Prostate gland (tissue), 2 donors: ENCODE data around the gene NUDT22. TPM values are rescaled to one million over a fixed set of nuclear protein-coding genes. Genes with fewer than 3 reads are reported as not detected.

ENCODE experiments used
- DNase-seq: peaks from one replicate; pipeline ENCODE4 v3.0.0-alpha.2; 2019; ENCODE audit warnings: low spot score
- H3K27ac ChIP-seq, 2 donors: fragments of 200-600 bp; sonication (generic); 2 replicates each; pipeline ENCODE4 v1.5.1; 2017 to 2019
- H3K27me3 ChIP-seq: fragments of 200-600 bp; sonication (generic); replicated peaks from 2 replicates; pipeline ENCODE4 v1.5.1; 2019; ENCODE audit not compliant: insufficient read depth
- H3K36me3 ChIP-seq, 2 donors: fragments of 200-600 bp; sonication (generic); 1 replicate in 1 of 2; 2 replicates in 1 of 2; pipeline versions ENCODE4 v1.5.1 to v1.8.1; 2017 to 2019
- H3K4me1 ChIP-seq: fragments of 200-600 bp; sonication (generic); replicated peaks from 2 replicates; pipeline ENCODE4 v1.5.1; 2019
- H3K4me3 ChIP-seq, 2 donors: fragments of 200-600 bp; sonication (generic); 2 replicates each; pipeline ENCODE4 v1.5.1; 2017 to 2019
- H3K9me3 ChIP-seq: fragments of 200-600 bp; sonication (generic); 2 replicates; pipeline ENCODE4 v1.5.1; 2017
- POLR2A ChIP-seq: fragments of 450-650 bp; IDR thresholded peaks from one replicate; pipeline ENCODE4 v1.6.1; 2016; ENCODE audit warnings: antibody characterized with exemption, mild to moderate bottlenecking
- POLR2AphosphoS5 ChIP-seq: sonication (generic); formaldehyde crosslinking; IDR thresholded peaks from one replicate; pipeline ENCODE4 v1.6.1; 2017; ENCODE audit warnings: antibody characterized with exemption
- WGBS: methylation state at CpG from one replicate; pipeline ENCODE4 v1.1.5; 2018; 5-methylcytosine and 5-hydroxymethylcytosine counted together
- intact Hi-C: fragments of 100-400 bp; cut with DNase I; formaldehyde crosslinking; loops from one replicate; pipeline ENCODE4 v1.14.2; 2022
- total RNA-seq, 2 donors: library from RNA; depleted of rRNA; stranded (reverse); fragments of >200 nt; gene quantifications; one replicate each; pipeline ENCODE4 v1.1.0, GENCODE V29; 2016
- TF ChIP-seq, protein P1 (sequence below), 4 experiments: fragments of 200-600 bp in 2 of 4; fragments of 450-650 bp in 2 of 4; sonication (generic) in 2 of 4; IDR thresholded peaks; 1 replicate in 3 of 4; 2 replicates in 1 of 4; pipeline ENCODE4 v1.5.1; 2016 to 2019; ENCODE audit warnings: antibody characterized with exemption in 4 of 4, mild to moderate bottlenecking in 2 of 4, moderate library complexity in 2 of 4

Gene NUDT22
- total RNA-seq, 2 donors from 2014 or later = 89.5 to 90.8 TPM

- Histone ChIP-seq H3K4me3 (no peak overlapping the region), H3K9me3 (no peaks in the 10 kb centered on the region), H3K4me1 (peaks cover 22% of the 10 kb centered on the region), H3K27ac (no peak overlapping the region), H3K27me3 (no peaks in the 10 kb centered on the region), H3K36me3 (no peaks in the 10 kb centered on the region)
- TF ChIP-seq, protein P1, sequence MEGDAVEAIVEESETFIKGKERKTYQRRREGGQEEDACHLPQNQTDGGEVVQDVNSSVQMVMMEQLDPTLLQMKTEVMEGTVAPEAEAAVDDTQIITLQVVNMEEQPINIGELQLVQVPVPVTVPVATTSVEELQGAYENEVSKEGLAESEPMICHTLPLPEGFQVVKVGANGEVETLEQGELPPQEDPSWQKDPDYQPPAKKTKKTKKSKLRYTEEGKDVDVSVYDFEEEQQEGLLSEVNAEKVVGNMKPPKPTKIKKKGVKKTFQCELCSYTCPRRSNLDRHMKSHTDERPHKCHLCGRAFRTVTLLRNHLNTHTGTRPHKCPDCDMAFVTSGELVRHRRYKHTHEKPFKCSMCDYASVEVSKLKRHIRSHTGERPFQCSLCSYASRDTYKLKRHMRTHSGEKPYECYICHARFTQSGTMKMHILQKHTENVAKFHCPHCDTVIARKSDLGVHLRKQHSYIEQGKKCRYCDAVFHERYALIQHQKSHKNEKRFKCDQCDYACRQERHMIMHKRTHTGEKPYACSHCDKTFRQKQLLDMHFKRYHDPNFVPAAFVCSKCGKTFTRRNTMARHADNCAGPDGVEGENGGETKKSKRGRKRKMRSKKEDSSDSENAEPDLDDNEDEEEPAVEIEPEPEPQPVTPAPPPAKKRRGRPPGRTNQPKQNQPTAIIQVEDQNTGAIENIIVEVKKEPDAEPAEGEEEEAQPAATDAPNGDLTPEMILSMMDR (IDR thresholded peaks at IDR 0.05) = no peak
- no peak for TF ChIP-seq POLR2AphosphoS5
- TF ChIP-seq POLR2A = no peak
- DNase-seq = no peak
- intact Hi-C loops = loop anchor here (5.0 kb wide), 1 partner anchor 53 kb away; the partner anchor contains the start of gene CATSPERZ
- WGBS = 91% methylated on average over 8 of the region's 8 CpGs
Observed at GRCh38 chr11:64249563-64250414, 23.7 kb downstream of the NUDT22 start.

DNA sequence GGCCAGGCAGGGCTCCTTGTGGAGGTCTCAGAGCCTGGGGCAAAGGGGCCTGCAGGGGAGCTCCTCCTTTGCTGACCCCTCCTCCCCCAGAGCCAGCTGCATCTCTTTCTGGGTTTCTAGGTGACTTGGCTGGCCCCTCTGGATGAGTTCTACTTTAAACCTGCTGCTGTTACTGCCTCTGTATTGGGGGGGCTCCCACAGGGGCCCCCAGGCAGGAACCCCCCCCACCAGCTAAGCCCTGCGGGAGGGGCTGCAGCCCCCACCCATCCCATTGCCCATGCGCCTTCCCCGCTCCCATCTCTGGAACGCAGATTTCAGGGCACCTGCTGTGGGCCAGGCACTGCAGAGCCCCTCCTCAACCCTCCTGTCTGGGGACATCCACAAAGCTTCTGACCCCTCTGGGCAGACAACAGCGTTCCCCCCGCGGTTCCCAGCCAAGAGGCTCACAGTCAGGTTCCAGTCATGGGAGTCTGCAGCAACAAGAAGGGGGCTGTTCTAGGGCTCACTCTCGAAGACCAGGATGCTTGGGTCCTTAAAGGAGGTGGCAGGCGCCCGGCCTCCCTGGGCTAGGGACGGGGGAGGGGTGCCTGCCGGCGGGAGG is 24.4 kb downstream of the NUDT22 start:
- Histone ChIP-seq H3K27me3 (no peaks in the 10 kb centered on the region), H3K9me3 (no peaks in the 10 kb centered on the region), H3K4me1 (peaks cover 16% of the 10 kb centered on the region), H3K4me3 (peak overlapping the region; percentile 73 to 90), H3K27ac (peak overlapping the region in 1 of 2 donors; percentile 83), H3K36me3 (no peaks in the 10 kb centered on the region)
- TF ChIP-seq POLR2AphosphoS5 = no peak
- TF ChIP-seq POLR2A = no peak
- TF ChIP-seq, protein P1 (IDR thresholded peaks at IDR 0.05) = no peak
- WGBS = 24% methylated on average over 13 of the region's 13 CpGs
- intact Hi-C loops = loop anchor here (5.0 kb wide), 1 partner anchor 52 kb away; the partner anchor contains the start of gene CATSPERZ
- DNase-seq = no peak

GRCh38 chr11:64251016-64251752 is 25.1 kb downstream of the NUDT22 start, which contains the start of gene PLCB3:
PLCB3 (plus strand) TSS chr11:64251530; CDS start chr11:64251650, 120 bp downstream.
- WGBS = under 1% methylated on average over 44 of the region's 75 CpGs
- Histone ChIP-seq H3K4me1 (peaks cover 11% of the 10 kb centered on the region), H3K27me3 (no peaks in the 10 kb centered on the region), H3K4me3 (peak within 1 kb of the TSS; percentile 73 to 90), H3K27ac (peak within 1 kb of the TSS; percentile 70 to 83), H3K36me3 (no peaks in the 10 kb centered on the region), H3K9me3 (no peaks in the 10 kb centered on the region)
- intact Hi-C loops = loop anchor here (5.0 kb wide), 1 partner anchor 51 kb away; the partner anchor contains the start of gene CATSPERZ
- peak; percentile 52 for DNase-seq
- TF ChIP-seq, protein P1 (IDR thresholded peaks at IDR 0.05) = peak; percentile 84 to 98 (median 90)
- TF ChIP-seq POLR2AphosphoS5 = no peak
- TF ChIP-seq POLR2A = peak; percentile 69

- Histone ChIP-seq H3K27me3 (no peaks in the 10 kb centered on the region), H3K9me3 (no peaks in the 10 kb centered on the region), H3K27ac (peak overlapping the region; percentile 70 to 83), H3K36me3 (no peaks in the 10 kb centered on the region), H3K4me3 (peak overlapping the region; percentile 73 to 90), H3K4me1 (peaks cover 11% of the 10 kb centered on the region)
- TF ChIP-seq POLR2A (no peak), POLR2AphosphoS5 (no peak)
- TF ChIP-seq, protein P1 (IDR thresholded peaks at IDR 0.05) = no peak
- no peak for DNase-seq
- under 1% methylated on average over 18 of the region's 18 CpGs for WGBS
- intact Hi-C loops = loop anchor here (5.0 kb wide), 1 partner anchor 51 kb away; the partner anchor contains the start of gene CATSPERZ
Observed at GRCh38 chr11:64251753-64252002, 25.6 kb downstream of the NUDT22 start.
